ENCODE data around the gene STX19.
"Not testable (repeated sequence)": the region's sequence is repeated elsewhere in the genome, so short reads cannot be mapped to it uniquely, and the experiment has no call there.

The STX19 gene

DNA sequence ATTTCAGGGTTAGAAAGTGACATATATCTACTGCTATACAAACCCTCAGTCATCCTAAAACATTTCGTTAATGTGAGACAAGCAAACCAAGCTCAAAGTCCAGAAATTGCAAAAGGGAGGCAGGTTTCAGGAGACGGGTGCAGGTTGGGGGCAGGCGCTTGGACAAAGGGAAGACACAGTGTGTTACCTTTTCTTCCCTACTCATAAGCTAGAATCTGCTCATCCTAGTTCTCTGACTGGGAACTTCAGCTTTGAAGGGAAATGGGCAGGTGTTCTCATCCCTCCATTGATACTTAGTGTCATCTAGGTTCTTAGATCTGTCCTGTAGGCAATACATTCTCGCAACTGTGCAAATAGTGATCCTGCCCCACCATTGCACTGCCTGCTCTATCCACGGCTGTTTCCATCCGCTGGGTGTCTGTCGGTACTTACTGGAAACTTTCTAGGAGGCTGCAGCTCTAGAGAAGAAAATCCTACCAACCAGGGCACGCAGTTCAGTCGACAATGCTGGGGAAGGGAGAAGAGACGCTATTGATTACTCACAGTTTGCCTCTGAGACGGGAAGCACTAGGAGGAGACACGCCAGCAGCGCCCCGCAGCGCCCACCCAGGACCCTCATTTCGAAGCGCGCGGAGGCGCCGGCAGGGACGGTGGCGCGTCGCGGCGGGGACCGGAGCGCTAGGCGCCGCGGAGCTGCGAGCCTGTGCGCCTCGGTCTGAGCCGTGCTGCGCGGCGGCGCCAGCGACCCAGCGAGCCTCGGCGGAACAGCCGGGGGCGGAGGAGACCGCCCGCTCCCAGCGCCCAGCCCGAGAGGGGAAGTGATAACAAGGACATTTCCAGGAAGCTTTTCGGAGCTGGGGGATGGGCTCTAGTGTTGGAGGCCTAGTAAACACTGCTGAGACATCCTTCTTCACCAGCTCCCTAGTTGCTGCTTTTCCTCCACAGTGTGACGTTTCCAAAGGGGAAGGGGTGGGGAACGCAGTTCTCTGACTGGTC, 55.0 kb downstream of the STX19 start, which contains the start of gene PROS1:
TSS of gene PROS1 (minus strand) at position 766 of the 996 bp plus-strand sequence. CDS start at position 619, 147 bp downstream.
- peak; percentile 61 to 70 for DNase-seq

DNA sequence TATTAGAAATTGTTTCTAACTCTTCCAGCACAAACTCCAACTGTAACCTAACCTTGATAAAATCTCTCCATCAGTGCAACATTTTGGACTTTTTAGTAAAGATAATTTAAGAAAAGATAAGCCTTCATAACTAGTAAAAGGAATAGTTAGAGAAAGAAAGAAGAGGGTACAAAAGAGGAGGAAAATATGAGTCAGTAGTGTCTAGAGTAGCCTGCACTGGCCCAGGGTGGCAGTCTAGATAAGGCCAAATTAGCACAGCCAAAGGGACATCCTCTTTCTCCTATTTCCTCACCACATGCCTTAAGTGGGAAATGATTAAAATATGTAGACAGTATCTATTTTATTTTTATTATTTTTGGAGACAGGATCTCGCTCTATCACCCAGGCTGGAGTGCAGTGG, 58.4 kb downstream of the STX19 start:
- no peak for DNase-seq

- DNase-seq: no peak
These were observed 59.0 kb downstream of the STX19 start for GRCh38 chr3:93969443-93969842.

- DNase-seq: not testable (repeated sequence)
These were observed 63.3 kb downstream of the STX19 start for GRCh38 chr3:93965106-93965505.
